Neural progenitor cell (in vitro differentiated cells): ENCODE data around the gene HEMK1. TPM values are rescaled to one million over a fixed set of nuclear protein-coding genes. Genes with fewer than 3 reads are reported as not detected.

Experiments
- DNase-seq: peaks from one replicate; pipeline ENCODE4 v3.0.0-alpha.2; 2016; ENCODE audit warnings: low spot score
- H2AFZ ChIP-seq: fragments of 200-600 bp; sonication (generic); replicated peaks from 2 replicates; pipeline ENCODE4 v1.6.1; 2016; ENCODE audit warnings: antibody characterized with exemption
- H3F3A ChIP-seq: fragments of 200-600 bp; sonication (generic); 2 replicates; pipeline ENCODE4 v1.6.1; 2016; ENCODE audit warnings: antibody characterized with exemption, low read depth
- H3K27ac ChIP-seq: fragments of 200-600 bp; sonication (generic); 2 replicates; pipeline ENCODE4 v1.5.1; 2016; ENCODE audit warnings: mild to moderate bottlenecking
- H3K27me3 ChIP-seq: fragments of 200-600 bp; sonication (generic); 2 replicates; pipeline ENCODE4 v1.6.1; 2016; ENCODE audit warnings: mild to moderate bottlenecking, moderate library complexity
- H3K36me3 ChIP-seq: fragments of 200-600 bp; sonication (generic); 2 replicates; pipeline ENCODE4 v1.5.1; 2016
- H3K4me1 ChIP-seq: fragments of 200-600 bp; sonication (generic); 2 replicates; pipeline ENCODE4 v1.6.1; 2016; ENCODE audit warnings: mixed run types
- H3K4me2 ChIP-seq: fragments of 200-600 bp; sonication (generic); 2 replicates; pipeline ENCODE4 v1.6.1; 2016
- H3K4me3 ChIP-seq: fragments of 200-600 bp; sonication (generic); 2 replicates; pipeline ENCODE4 v1.5.1; 2016
- H3K79me2 ChIP-seq: fragments of 200-600 bp; sonication (generic); 2 replicates; pipeline ENCODE4 v1.6.1; 2016; ENCODE audit warnings: low read depth
- H3K9ac ChIP-seq: fragments of 200-600 bp; sonication (generic); 2 replicates; pipeline ENCODE4 v1.6.1; 2016
- H3K9me3 ChIP-seq: fragments of 200-600 bp; sonication (generic); 2 replicates; pipeline ENCODE4 v1.5.1; 2016; ENCODE audit warnings: low read depth
- H4K20me1 ChIP-seq: fragments of 200-600 bp; sonication (generic); 2 replicates; pipeline ENCODE4 v1.6.1; 2016; ENCODE audit warnings: low read depth
- H3K27ac Mint-ChIP-seq: 3 replicates; pipeline ENCODE4 v1.8.0; 2021; ENCODE audit warnings: mixed read lengths
- H3K27me3 Mint-ChIP-seq: 2 replicates; pipeline ENCODE4 v1.8.0; 2022; ENCODE audit warnings: low read depth, mild to moderate bottlenecking, inconsistent platforms, moderate library complexity, mixed read lengths; ENCODE audit not compliant: insufficient read depth
- H3K36me3 Mint-ChIP-seq: 3 replicates; pipeline ENCODE4 v1.8.0; 2021; ENCODE audit warnings: mixed read lengths
- H3K4me1 Mint-ChIP-seq: 3 replicates; pipeline ENCODE4 v1.8.0; 2021; ENCODE audit warnings: mixed read lengths
- H3K4me3 Mint-ChIP-seq: 3 replicates; pipeline ENCODE4 v1.8.0; 2021; ENCODE audit warnings: mild to moderate bottlenecking, moderate library complexity, mixed read lengths
- H3K9me3 Mint-ChIP-seq: 3 replicates; pipeline ENCODE4 v1.8.0; 2020; ENCODE audit warnings: mixed read lengths
- CTCF ChIP-seq: fragments of 200-600 bp; sonication (generic); IDR thresholded peaks from 2 replicates; pipeline ENCODE4 v1.5.1; 2017; ENCODE audit warnings: antibody characterized with exemption, mild to moderate bottlenecking
- EZH2 ChIP-seq: fragments of 200-600 bp; sonication (generic); IDR thresholded peaks from 2 replicates; pipeline ENCODE4 v1.6.1; 2017; ENCODE audit warnings: antibody characterized with exemption, mild to moderate bottlenecking, moderate library complexity
- EZH2phosphoT487 ChIP-seq: fragments of 200-600 bp; sonication (generic); IDR thresholded peaks from 2 replicates; pipeline ENCODE4 v1.6.1; 2017; ENCODE audit warnings: antibody characterized with exemption
- total RNA-seq: library from RNA; depleted of rRNA; stranded (reverse); fragments of >200 nt; gene quantifications from 2 replicates; pipeline ENCODE4 v1.2.3, GENCODE V29; 2015; ENCODE audit warnings: low replicate concordance

Gene HEMK1
- total RNA-seq, 1 donor from 2014 or later: 9.3 TPM

DNA sequence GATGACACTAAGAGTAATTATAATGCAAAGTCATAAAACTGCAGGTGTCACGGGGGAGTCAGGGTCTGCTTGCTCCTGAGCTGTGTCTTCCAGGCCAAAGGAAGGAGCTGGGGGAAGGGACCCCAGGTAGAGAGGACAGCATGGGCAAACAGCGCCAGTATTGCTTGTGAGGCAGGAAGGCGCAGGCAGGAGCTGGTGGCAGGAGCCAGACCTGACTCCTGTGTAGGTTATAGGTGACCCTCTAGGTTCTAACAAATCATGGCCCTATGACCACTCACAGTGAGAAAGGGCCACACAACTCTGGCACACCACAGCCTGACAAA, 40.4 kb downstream of the HEMK1 start:
- H3K4me3 ChIP-seq: no peak overlapping the region
- peaks cover 19% of the 10 kb centered on the region for H3F3A ChIP-seq
- TF ChIP-seq CTCF (no peak), EZH2 (no peak), EZH2phosphoT487 (no peak)
- H3K9me3 ChIP-seq: no peaks in the 10 kb centered on the region
- H3K27me3 Mint-ChIP-seq: peaks cover 16% of the 10 kb centered on the region
- H3K4me1 ChIP-seq: peaks cover 14% of the 10 kb centered on the region
- H3K79me2 ChIP-seq: no peaks in the 10 kb centered on the region
- DNase-seq: no peak
- H3K9me3 Mint-ChIP-seq: no peaks in the 10 kb centered on the region
- peak overlapping the region; percentile 33 for H3K4me3 Mint-ChIP-seq
- H3K4me1 Mint-ChIP-seq: peaks cover 31% of the 10 kb centered on the region
- no peak overlapping the region for H3K27ac Mint-ChIP-seq
- no peaks in the 10 kb centered on the region for H3K36me3 Mint-ChIP-seq
- H3K27me3 ChIP-seq: peaks cover 42% of the 10 kb centered on the region
- H3K27ac ChIP-seq: no peak overlapping the region
- H3K36me3 ChIP-seq: no peaks in the 10 kb centered on the region
- H4K20me1 ChIP-seq: no peaks in the 10 kb centered on the region
- H3K9ac ChIP-seq: no peak overlapping the region
- no peak overlapping the region for H3K4me2 ChIP-seq
- no peak overlapping the region for H2AFZ ChIP-seq

DNA sequence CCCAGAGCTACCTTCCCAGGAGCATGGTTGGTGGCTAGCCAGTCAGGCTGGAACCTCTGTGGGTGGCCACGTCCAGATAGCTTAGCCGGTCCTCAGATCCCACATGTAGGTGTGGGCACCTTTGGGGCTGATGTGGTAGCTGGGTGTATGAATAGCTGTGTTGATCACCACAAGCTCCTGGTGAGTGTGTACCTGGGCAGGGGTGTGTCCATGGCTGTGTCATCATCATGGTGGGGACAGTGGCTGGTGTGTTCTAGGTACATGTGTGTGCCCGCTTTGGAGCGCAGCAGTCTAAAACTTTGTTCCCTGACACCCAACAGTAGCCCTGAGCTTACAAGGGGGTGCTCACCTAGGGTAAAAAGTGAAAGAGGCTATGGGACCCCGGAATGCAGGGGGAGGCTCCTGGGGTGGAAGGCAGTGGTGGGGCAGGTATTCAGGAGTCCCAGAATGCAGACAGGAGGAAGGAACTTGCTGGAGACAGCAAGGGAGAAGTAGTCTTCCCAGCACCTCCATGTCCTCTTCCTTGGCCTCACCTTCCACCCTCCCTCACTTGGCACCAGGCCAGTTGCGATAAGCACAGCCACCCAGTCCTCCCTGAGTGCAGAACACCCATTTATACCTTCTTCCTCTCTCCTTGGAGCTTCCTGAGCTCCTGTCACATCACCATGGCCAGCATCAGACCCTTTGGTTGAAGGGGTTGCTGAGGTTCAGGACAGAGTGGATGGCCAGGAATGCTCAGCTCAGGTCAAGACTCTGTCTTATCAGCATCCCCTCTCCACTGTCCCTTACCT, 41.1 kb downstream of the HEMK1 start:
- no peak for DNase-seq
- H3K27ac Mint-ChIP-seq: no peak overlapping the region
- peaks cover 33% of the 10 kb centered on the region for H3K4me1 Mint-ChIP-seq
- H3K36me3 Mint-ChIP-seq: no peaks in the 10 kb centered on the region
- H3K27ac ChIP-seq: no peak overlapping the region
- no peaks in the 10 kb centered on the region for H3K9me3 ChIP-seq
- no peaks in the 10 kb centered on the region for H3K79me2 ChIP-seq
- no peaks in the 10 kb centered on the region for H3K36me3 ChIP-seq
- peaks cover 19% of the 10 kb centered on the region for H3F3A ChIP-seq
- H3K4me3 ChIP-seq: peak overlapping the region; percentile 63
- H2AFZ ChIP-seq: no peak overlapping the region
- peaks cover 19% of the 10 kb centered on the region for H3K27me3 Mint-ChIP-seq
- peaks cover 48% of the 10 kb centered on the region for H3K27me3 ChIP-seq
- H3K4me1 ChIP-seq: peaks cover 14% of the 10 kb centered on the region
- no peak for TF ChIP-seq EZH2
- TF ChIP-seq CTCF: no peak
- no peaks in the 10 kb centered on the region for H3K9me3 Mint-ChIP-seq
- H4K20me1 ChIP-seq: no peaks in the 10 kb centered on the region
- no peak overlapping the region for H3K9ac ChIP-seq
- H3K4me2 ChIP-seq: peak overlapping the region; percentile 80
- H3K4me3 Mint-ChIP-seq: peak overlapping the region; percentile 86

DNA sequence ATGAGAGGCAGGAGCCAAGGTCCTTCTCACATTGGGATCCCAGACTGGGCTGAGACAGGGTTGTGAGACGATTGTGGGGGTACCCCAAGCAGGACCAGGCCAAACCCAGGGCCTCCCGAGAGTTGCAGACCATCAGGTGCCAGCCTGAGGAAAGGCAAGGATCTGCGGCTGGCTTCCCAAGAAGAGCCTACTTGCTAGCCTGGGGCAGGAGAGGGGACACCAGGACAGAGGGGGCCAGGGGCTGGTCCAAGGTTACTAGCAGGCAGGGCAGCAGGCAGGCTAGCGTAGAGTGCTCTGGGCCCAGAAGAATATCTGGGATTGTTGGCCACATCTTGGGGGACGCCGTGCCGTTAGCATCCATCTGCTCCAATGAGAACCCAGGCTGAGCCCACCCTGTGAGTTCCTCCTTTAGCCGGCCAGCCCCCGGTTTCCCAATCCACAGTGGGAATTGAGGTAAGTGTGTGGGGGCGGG, 41.7 kb downstream of the HEMK1 start:
- no peaks in the 10 kb centered on the region for H3K36me3 Mint-ChIP-seq
- peak overlapping the region; percentile 79 for H2AFZ ChIP-seq
- TF ChIP-seq CTCF (no peak), EZH2 (no peak), EZH2phosphoT487 (no peak)
- no peaks in the 10 kb centered on the region for H4K20me1 ChIP-seq
- no peaks in the 10 kb centered on the region for H3K36me3 ChIP-seq
- no peaks in the 10 kb centered on the region for H3K79me2 ChIP-seq
- peak overlapping the region; percentile 63 for H3K4me3 ChIP-seq
- DNase-seq: no peak
- peaks cover 20% of the 10 kb centered on the region for H3F3A ChIP-seq
- H3K4me3 Mint-ChIP-seq: peak overlapping the region; percentile 86
- H3K4me1 Mint-ChIP-seq: peaks cover 33% of the 10 kb centered on the region
- peak overlapping the region; percentile 80 for H3K4me2 ChIP-seq
- peaks cover 14% of the 10 kb centered on the region for H3K4me1 ChIP-seq
- no peaks in the 10 kb centered on the region for H3K9me3 Mint-ChIP-seq
- no peak overlapping the region for H3K9ac ChIP-seq
- H3K27ac Mint-ChIP-seq: no peak overlapping the region
- H3K9me3 ChIP-seq: no peaks in the 10 kb centered on the region
- H3K27ac ChIP-seq: no peak overlapping the region
- peaks cover 51% of the 10 kb centered on the region for H3K27me3 ChIP-seq
- H3K27me3 Mint-ChIP-seq: peaks cover 21% of the 10 kb centered on the region
